22Rv1 (cell line): Measurements from ENCODE around the gene INO80C.
"Not testable (repeated sequence)": the region's sequence is repeated elsewhere in the genome, so short reads cannot be mapped to it uniquely, and the experiment has no call there.

Experiments used
- H3K27ac ChIP-seq: fragments of 450-650 bp; 2 replicates; pipeline ENCODE4 v1.5.1; 2017
- CTCF ChIP-seq: fragments of 450-650 bp; IDR thresholded peaks from 2 replicates; pipeline ENCODE4 v1.5.1; 2017; ENCODE audit warnings: mild to moderate bottlenecking
- ZFX ChIP-seq: fragments of 450-650 bp; IDR thresholded peaks from 2 replicates; pipeline ENCODE4 v1.6.1; 2017; ENCODE audit warnings: antibody characterized with exemption, borderline replicate concordance

Gene INO80C

GRCh38 chr18:35497027-35497369 is 762 bp downstream of the INO80C start:
- peak overlapping the region; percentile 88 for H3K27ac ChIP-seq
- TF ChIP-seq ZFX = no peak
- TF ChIP-seq CTCF = no peak

- no peak for TF ChIP-seq ZFX
- TF ChIP-seq CTCF = no peak
- no peak overlapping the region for H3K27ac ChIP-seq
Measured at GRCh38 chr18:35495536-35496314, 2.0 kb downstream of the INO80C start.

GRCh38 chr18:35494251-35495220 is 3.2 kb downstream of the INO80C start:
- no peak overlapping the region for H3K27ac ChIP-seq
- TF ChIP-seq ZFX (no peak), CTCF (no peak)

- TF ChIP-seq CTCF (no peak), ZFX (no peak)
- no peak overlapping the region for H3K27ac ChIP-seq
Measured at GRCh38 chr18:35491700-35492077, 6.1 kb downstream of the INO80C start.

GRCh38 chr18:35490894-35491699 is 6.7 kb downstream of the INO80C start:
- TF ChIP-seq CTCF (no peak), ZFX (no peak)
- H3K27ac ChIP-seq = no peak overlapping the region

GRCh38 chr18:35489913-35490490 is 7.8 kb downstream of the INO80C start:
- no peak overlapping the region for H3K27ac ChIP-seq
- no peak for TF ChIP-seq CTCF
- TF ChIP-seq ZFX = no peak

- H3K27ac ChIP-seq = not testable (repeated sequence)
Measured at GRCh38 chr18:35489281-35489680, 8.5 kb downstream of the INO80C start.

GRCh38 chr18:35488396-35488795 is 9.4 kb downstream of the INO80C start:
- H3K27ac ChIP-seq = not testable (repeated sequence)

- H3K27ac ChIP-seq = not testable (repeated sequence)
Measured at GRCh38 chr18:35487525-35487924, 10.2 kb downstream of the INO80C start.
